Stimulated activated CD8-positive, alpha-beta memory T cell treated with anti-CD3 and anti-CD28 coated beads, Interleukin-12 subunit alpha, Interleukin-12 subunit beta, amount 100 ng/mL, for 4 hours (primary cell): ENCODE measurements around the gene ITGA1.
A peak's percentile ranks its signal among the peaks of the same experiment; 100 is the strongest.

ENCODE experiments used
- DNase-seq: peaks from one replicate; pipeline ENCODE4 v3.0.0-alpha.2; 2020; ENCODE audit warnings: low read depth

Gene ITGA1

DNA sequence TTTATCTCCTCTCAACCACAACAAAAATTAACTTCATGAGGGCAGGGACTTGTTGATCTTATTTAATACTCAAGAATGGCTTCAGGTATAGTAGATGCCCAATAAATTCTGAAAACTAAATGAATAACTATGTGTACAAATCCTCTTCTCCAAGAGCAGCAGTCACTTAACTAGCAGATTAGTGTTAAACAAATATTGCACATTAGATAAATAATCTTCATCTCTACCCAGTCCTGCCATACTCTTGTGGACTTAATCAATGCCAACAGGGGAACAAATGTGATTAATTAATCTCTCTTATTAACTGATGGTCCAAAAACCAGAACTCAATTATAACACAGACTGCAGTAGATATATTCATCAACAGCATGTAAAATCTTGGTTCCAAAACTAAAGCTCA is 15.0 kb upstream of the ITGA1 start:
- DNase-seq: no peak

DNA sequence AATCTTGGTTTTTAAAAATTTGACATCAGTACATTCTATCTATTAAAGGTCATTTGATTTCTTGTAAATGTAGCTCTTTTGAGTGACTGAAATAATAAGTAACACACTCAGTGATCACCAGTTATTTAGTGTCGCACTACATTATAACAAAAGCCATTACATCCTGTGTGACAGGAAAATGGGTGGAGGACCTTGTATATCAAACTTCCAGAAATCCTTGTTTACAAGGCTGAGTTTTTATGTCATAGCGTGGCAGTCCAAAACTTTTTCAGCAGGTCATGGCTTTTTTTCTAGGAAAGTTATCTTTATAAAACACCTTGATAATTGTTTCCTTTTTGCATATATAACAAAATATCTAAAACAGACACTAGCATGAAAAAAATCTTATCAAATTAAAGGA is 14.4 kb upstream of the ITGA1 start:
- DNase-seq: no peak

DNA sequence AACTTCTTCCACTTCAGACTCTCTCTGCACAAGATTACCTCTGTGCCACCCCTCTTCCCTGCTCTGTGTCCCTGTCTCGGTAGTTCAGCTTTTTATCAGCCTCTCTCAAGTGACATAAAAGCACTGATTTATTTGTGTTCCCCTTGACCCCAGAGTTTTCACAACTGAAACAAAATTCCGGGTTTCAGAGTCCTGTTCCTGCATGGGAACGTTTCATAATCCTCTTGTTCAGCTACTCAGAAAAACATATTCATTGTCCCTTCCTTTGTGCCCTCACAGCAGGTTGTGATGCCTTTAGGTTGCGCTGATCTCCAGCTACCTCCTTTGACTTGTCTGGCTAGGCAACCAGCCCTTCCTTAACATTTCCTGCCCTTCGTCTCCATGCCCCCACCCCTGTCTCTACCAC is 13.7 kb upstream of the ITGA1 start:
- DNase-seq: no peak

- peak; percentile 22 for DNase-seq
Observed at GRCh38 chr5:52776116-52776515, 11.6 kb upstream of the ITGA1 start.

DNA sequence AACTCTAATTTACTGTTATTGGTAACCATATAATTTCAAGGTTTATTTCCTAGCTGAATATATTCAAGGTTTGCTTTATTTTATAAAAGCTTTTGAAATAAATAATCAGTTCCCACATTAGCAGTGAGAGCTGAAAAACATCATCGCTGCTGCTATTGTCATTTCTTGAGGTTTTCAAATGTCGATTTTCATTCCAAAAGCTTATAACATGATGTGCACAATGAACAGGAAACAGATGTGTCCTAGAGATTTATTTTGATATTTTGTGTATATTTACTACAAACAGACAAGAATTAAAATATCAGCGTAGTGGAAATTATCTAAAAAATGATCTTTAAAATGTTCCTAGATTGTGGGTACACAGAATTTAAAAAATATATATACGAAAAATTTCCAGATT is 10.5 kb upstream of the ITGA1 start:
- no peak for DNase-seq

- no peak for DNase-seq
Observed at GRCh38 chr5:52778781-52779180, 8.9 kb upstream of the ITGA1 start.

- DNase-seq: no peak
Observed at GRCh38 chr5:52779213-52779612, 8.5 kb upstream of the ITGA1 start.

DNA sequence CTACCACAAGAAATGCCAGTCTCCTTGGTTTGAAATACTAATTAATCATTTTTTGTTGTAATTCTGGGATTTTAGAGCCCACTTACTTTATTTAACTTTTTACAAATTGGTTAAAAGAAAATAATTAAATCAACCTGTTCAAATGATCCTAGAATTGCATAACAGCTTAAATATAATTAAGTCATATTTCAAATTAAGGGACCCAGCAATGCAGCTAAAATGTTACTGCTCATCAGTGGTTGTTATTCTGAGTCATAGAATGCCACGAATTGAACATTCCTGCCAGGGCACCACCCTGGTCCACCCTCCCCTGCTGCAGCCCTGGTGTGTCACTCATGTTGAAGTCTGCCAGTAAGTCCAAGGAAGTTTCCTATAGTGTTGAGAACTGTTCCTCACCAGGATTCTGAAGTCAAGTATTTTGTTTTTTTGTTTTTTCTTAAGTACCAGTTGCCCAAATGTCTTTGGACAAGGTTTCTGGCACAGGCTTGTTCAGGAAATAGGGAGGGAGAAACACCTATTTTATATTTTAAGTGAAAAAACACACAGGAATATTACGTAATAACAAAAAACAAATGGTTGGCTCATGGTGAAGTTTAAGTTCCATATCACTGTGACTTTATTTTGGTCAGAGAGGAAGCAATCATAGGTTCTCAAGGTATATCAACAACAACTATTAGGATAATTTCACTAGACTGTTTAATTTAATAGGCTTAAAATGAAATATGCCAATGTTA is 4.3 kb upstream of the ITGA1 start:
- no peak for DNase-seq

GRCh38 chr5:52784737-52785136 is 3.0 kb upstream of the ITGA1 start:
- DNase-seq: no peak

DNA sequence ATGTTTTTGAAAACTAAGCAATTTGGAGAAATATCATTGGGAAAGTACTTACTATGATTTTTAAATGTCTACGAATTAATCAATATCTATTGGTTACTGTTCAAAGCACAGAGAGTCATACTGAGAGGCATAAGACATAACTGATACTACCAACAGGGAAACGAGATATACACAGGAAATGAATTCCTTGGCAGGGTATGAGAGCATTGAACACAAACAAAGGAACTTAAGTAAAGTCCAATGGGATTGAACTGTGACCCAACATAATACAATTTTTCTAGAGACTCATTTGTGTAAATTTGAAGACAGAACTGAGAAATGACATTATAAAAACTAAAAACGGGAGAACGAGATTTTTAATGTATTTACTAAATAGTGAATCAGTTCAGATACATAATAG is 1.3 kb upstream of the ITGA1 start:
- no peak for DNase-seq

DNA sequence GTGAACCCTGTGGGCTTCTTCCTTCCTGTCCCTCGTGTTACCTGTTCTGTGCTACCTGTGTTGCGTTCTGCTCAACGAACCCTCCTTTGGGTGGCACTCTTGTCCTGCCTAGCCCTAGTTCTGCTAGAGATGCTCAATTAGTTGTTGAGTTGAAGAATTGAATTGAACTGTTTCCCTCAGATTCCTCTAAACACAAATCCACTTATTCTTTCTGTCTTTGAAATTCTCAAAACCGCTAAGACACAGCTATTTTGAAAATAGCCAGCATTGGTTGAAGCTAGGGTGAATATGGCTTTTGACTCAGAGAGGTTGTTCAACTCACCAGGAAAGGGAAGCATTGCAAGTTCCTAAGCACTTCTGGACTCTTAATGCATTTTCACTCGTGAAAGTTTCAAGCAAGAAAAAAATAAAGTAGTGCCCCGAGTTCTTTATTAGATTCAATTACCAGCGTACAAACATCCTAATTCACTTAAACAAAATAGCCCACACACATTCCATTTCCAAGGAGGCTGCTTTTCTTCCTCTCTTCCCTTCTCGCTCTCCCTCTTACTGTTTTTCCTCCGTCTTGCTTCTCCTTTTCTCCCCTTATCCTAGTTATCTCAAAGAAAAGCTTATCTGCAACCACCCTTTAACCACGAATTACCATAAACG is 642 bp upstream of the ITGA1 start:
- DNase-seq: no peak

DNA sequence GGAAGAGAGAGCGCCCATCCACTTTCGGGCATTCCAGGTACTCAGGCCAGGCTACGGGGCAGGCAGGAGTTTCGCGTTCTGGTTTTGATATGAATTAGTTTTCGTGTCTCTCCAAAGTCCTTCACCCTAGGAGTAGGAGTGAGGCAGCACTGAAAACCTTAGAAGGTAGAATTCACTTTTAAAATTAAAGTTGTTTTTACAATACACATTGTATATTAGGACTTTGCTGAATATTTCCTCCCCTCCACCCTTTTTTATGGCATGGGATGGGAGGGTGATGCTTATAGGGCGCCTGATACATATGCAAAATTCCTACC is 747 bp downstream of the ITGA1 start:
- DNase-seq: no peak

- no peak for DNase-seq
Observed at GRCh38 chr5:52789378-52789777, 1.7 kb downstream of the ITGA1 start.

DNA sequence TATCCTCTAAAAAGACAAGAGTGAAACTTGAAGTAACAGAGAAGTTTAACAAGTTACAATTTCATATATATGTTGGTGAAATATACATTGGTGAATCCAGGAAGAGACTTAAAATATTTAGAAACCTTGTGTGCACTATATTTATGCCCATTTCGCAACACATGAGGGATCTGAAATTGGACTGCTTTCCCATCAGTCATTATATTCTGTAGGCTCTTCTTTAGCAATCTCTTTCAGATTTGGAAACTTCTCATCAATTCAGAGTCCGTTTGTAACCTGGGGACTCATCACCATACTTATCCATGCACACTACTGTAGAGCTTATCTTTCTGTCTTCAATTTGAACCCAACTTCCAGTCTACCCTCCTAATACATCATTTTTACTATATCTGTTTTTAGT is 2.1 kb downstream of the ITGA1 start:
- no peak for DNase-seq

- DNase-seq: no peak
Observed at GRCh38 chr5:52791366-52791765, 3.6 kb downstream of the ITGA1 start.

DNA sequence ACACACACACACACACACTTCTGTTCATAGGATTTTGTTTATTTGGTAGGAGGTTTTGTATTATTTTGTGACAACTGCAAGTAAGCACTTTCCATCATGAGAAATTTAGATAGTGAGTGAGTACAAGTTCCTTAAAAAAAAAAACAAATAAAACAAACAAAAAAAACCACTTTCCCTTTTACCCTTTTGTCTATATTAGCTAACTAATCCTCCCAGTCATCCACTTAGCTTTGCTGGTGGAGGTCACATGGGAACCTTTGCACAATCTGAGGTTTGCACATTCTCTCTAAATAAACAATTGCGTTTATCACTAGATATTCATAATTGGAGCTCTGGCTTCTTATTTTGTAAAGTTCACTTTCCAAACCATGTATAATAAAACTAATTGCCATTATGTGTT is 6.8 kb downstream of the ITGA1 start:
- no peak for DNase-seq

DNA sequence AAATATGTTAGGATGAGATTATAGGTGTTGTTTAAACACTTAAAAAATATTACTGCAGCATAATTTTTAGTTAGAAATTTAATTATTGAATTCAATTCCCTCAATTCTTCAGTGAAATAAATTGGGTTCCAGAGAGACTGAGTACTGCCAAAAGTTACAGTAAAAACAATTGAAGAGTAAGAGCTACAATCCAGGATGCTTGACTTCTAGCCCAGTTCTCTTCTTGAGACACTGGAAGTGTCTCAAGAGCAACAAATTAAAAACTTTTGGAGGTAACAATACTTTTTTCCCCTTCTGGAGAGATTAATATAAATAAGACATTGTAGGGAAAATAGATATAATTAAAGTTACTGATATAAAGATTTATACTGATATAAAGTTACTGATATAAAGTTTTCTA is 8.3 kb downstream of the ITGA1 start:
- no peak for DNase-seq

GRCh38 chr5:52796516-52797103 is 8.9 kb downstream of the ITGA1 start:
- no peak for DNase-seq

GRCh38 chr5:52798938-52799337 is 11.2 kb downstream of the ITGA1 start:
- DNase-seq: no peak

- no peak for DNase-seq
Observed at GRCh38 chr5:52799358-52799982, 11.8 kb downstream of the ITGA1 start.

DNA sequence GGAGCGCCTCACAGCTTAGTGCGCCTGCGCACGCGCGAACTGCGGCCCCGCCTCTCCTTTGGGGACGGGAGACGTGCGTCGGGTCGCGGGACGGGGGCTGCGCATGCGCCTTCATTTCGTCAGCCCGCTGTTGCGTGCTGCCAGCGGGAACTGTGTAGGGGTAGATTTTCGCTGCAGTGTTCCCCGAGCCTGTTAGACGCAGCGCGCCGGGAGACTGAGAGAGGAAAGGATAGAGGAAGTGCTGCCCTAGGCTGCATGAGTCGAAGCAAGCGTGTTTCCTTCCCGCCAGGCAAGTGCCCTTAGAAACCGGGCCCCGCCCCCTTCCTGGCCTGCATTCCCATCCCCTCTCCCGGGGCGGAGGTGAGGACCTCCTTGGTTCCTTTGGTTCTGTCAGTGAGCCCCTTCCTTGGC is 12.3 kb downstream of the ITGA1 start:
- DNase-seq: peak; percentile 91

DNA sequence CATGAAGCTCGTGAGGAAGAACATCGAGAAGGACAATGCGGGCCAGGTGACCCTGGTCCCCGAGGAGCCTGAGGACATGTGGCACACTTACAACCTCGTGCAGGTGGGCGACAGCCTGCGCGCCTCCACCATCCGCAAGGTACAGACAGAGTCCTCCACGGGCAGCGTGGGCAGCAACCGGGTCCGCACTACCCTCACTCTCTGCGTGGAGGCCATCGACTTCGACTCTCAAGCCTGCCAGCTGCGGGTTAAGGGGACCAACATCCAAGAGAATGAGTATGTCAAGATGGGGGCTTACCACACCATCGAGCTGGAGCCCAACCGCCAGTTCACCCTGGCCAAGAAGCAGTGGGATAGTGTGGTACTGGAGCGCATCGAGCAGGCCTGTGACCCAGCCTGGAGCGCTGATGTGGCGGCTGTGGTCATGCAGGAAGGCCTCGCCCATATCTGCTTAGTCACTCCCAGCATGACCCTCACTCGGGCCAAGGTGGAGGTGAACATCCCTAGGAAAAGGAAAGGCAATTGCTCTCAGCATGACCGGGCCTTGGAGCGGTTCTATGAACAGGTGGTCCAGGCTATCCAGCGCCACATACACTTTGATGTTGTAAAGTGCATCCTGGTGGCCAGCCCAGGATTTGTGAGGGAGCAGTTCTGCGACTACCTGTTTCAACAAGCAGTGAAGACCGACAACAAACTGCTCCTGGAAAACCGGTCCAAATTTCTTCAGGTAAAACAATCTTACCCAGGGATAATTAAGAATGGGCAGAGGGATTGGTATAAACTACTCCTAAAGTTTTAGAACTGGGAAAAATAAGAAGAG is 12.9 kb downstream of the ITGA1 start:
- DNase-seq: peak; percentile 40
